LNCaP clone FGC (cell line): Measurements from ENCODE around the gene HOXA7.

Experiments used
- DNase-seq: peaks from one replicate; pipeline ENCODE4 v3.0.0-alpha.2; 2011; ENCODE audit warnings: low read depth
- H3K4me3 ChIP-seq: 2 replicates; pipeline ENCODE4 v1.5.1; 2011; ENCODE audit warnings: mild to moderate bottlenecking, low read depth, low read length, control low read depth
- TF ChIP-seq, protein P1 (sequence below): IDR thresholded peaks from 2 replicates; pipeline ENCODE4 v1.5.1; 2012; ENCODE audit warnings: mild to moderate bottlenecking; ENCODE audit not compliant: control insufficient read depth, insufficient read depth; ENCODE audit errors: extremely low read depth

The HOXA7 gene

GRCh38 chr7:27146491-27147198, 9.8 kb downstream of the HOXA7 start:
- TF ChIP-seq, protein P1, sequence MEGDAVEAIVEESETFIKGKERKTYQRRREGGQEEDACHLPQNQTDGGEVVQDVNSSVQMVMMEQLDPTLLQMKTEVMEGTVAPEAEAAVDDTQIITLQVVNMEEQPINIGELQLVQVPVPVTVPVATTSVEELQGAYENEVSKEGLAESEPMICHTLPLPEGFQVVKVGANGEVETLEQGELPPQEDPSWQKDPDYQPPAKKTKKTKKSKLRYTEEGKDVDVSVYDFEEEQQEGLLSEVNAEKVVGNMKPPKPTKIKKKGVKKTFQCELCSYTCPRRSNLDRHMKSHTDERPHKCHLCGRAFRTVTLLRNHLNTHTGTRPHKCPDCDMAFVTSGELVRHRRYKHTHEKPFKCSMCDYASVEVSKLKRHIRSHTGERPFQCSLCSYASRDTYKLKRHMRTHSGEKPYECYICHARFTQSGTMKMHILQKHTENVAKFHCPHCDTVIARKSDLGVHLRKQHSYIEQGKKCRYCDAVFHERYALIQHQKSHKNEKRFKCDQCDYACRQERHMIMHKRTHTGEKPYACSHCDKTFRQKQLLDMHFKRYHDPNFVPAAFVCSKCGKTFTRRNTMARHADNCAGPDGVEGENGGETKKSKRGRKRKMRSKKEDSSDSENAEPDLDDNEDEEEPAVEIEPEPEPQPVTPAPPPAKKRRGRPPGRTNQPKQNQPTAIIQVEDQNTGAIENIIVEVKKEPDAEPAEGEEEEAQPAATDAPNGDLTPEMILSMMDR, result no peak
- DNase-seq, result no peak
- H3K4me3 ChIP-seq, result no peak overlapping the region

DNA sequence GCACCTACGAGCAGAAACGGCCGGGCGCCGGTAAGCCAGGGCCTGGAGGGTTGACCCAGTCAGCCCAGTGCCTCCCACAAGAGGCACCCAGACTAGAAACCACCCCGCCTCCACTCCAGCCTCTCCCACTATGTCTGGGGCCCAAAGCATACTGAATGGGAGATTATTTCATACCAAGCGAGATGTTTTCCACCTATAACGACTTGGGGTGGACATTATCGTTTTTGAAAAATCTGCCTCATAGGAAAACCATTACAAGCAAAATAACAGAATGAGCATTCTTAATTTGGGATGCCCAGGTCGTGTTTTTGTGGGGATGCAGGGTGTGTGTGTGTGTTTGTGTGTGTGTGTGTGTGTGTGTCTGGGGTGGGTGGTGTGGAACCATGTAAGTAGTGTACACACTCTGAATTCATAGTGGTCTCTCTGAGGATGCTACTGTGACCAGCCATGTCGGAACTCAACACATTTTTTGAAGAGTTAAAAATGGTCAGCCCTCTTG, 10.5 kb downstream of the HOXA7 start:
- no peak overlapping the region for H3K4me3 ChIP-seq
- TF ChIP-seq, protein P1, result no peak
- DNase-seq, result no peak

DNA sequence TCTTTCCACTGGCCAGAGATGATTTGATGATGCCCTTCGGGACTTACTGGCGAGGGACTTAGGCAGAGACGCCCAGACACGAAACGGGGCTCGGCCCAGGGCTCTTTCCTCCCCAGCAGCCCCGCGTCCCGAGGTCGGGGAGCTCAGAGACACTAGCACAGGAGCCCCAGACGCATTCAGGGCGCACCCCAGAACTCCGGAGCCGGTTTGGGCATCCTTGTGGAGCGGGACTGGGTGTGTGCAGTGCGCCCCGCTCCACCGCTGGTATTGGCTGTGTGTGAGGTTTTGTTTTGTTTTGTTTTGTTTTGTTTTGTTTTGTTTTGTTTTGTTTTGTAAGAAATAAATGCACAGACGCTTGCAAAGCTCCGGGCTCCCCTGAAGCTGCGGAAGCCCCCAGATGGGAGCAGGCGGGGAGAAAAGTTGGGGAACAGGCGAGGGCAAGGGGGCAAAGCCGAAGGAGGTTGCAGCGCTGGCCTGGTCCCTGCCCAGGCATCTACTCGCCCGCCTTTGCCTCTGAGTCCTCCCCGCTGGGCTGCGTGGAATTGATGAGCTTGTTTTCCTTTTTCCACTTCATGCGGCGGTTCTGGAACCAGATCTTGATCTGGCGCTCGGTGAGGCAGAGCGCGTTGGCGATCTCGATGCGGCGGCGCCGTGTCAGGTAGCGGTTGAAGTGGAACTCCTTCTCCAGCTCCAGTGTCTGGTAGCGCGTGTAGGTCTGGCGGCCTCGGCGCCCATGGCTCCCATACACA, 11.1 kb downstream of the HOXA7 start:
- H3K4me3 ChIP-seq, result no peak overlapping the region

GRCh38 chr7:27144781-27145164, 11.7 kb downstream of the HOXA7 start:
- TF ChIP-seq, protein P1, result no peak
- no peak for DNase-seq
- H3K4me3 ChIP-seq, result no peak overlapping the region

More for the DNA sequence above, 11.1 kb downstream of the HOXA7 start:
- no peak for DNase-seq
- TF ChIP-seq, protein P1, result no peak

DNA sequence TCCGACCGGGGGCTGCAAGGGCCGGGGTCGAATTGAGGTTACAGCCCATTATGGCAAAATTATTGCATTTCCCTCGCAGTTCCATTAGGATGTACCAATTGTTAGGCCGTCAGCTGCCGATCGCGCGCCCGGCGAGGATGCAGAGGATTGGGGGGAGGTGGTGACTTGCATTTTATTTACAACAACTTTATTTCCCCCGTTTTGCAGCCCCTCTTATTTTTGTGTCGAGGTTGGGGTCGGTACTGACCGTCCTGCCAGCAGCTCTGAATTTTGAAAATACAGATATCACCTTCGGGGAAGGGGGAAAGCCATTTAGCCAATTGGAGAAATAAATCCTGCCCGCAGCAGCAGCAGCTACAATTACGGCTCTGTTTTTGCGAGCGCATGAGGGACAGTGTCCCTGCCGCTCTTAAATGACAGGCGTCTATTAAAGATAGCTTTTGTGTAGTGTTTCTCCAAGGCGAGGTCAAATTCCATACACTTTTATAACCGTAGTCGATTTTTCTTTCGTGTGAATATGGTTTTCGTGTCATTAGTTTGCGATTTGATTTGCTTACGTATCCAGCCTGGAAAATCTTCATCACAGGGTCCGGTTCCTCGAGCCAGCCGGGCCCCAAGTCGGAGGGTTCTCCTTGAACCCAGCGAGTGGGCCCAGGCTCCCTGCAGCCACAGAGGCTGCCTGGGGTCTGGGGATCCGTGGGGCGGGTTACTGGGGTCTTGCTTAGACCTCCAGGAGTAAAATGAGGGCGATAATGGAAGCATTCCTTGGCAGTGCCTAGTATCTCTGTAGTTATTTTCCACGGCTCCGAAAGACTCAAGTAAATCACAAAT, 12.3 kb downstream of the HOXA7 start:
- H3K4me3 ChIP-seq, result no peak overlapping the region
- TF ChIP-seq, protein P1, result no peak
- no peak for DNase-seq

GRCh38 chr7:27143023-27143949, 13.2 kb downstream of the HOXA7 start, which contains the start of gene HOXA5:
HOXA5 (minus strand) TSS chr7:27143681; CDS start chr7:27143607, 74 bp downstream.
- TF ChIP-seq, protein P1, result no peak
- H3K4me3 ChIP-seq, result no peak within 1 kb of the TSS
- DNase-seq, result no peak
